Measurements from ENCODE around the gene KCTD20. TPM values are rescaled to one million over a fixed set of nuclear protein-coding genes. Genes with fewer than 3 reads are reported as not detected.
"Not testable (repeated sequence)": the region's sequence is repeated elsewhere in the genome, so short reads cannot be mapped to it uniquely, and the experiment has no call there.

Gene KCTD20
- 21.9 TPM for total RNA-seq
- long read RNA-seq, full-length matches to known transcripts: 19 of 30 reads
- long read RNA-seq, partial matches to known transcripts: 2 of 30 reads
- long read RNA-seq, other reads (novel, unspliced or antisense): 9 of 30 reads

- peak; percentile 94 for DNase-seq
- peak; percentile 92 for ATAC-seq
- intact Hi-C loops (cut with micrococcal nuclease): no loop called here
Observed at GRCh38 chr6:36442671-36443470, at the start of gene KCTD20, which contains the start of gene PXT1. Gene KCTD20, plus strand, starts transcription at chr6:36443000. Its CDS starts 27,098 bp downstream, at chr6:36470098. Gene PXT1, minus strand, starts transcription at chr6:36442854. Its CDS starts 16,772 bp downstream, at chr6:36426082.

GRCh38 chr6:36399970-36400369 lies 42.8 kb upstream of the KCTD20 start:
- ATAC-seq (no peak), DNase-seq (no peak)
- intact Hi-C loops (cut with micrococcal nuclease): no loop called here

- intact Hi-C loops (cut with micrococcal nuclease): no loop called here
Observed at GRCh38 chr6:36402481-36402880, 40.3 kb upstream of the KCTD20 start.

GRCh38 chr6:36404164-36404563 lies 38.6 kb upstream of the KCTD20 start:
- intact Hi-C loops (cut with micrococcal nuclease): no loop called here
- ATAC-seq (no peak), DNase-seq (no peak)

More at GRCh38 chr6:36402481-36402880, 40.3 kb upstream of the KCTD20 start:
- DNase-seq: no peak
- no peak for ATAC-seq

- ATAC-seq; DNase-seq; intact Hi-C loops (cut with micrococcal nuclease): not testable (repeated sequence)
Observed at GRCh38 chr6:36409718-36410117, 33.1 kb upstream of the KCTD20 start.

- ATAC-seq: no peak
- intact Hi-C loops (cut with micrococcal nuclease): no loop called here
Observed at GRCh38 chr6:36413489-36414480, 29.0 kb upstream of the KCTD20 start.

GRCh38 chr6:36414481-36414880 lies 28.3 kb upstream of the KCTD20 start:
- no peak for ATAC-seq
- DNase-seq: no peak
- intact Hi-C loops (cut with micrococcal nuclease): no loop called here

More at GRCh38 chr6:36413489-36414480, 29.0 kb upstream of the KCTD20 start:
- DNase-seq: no peak

GRCh38 chr6:36418558-36418957 lies 24.2 kb upstream of the KCTD20 start:
- no peak for ATAC-seq
- intact Hi-C loops (cut with micrococcal nuclease): no loop called here
- no peak for DNase-seq

GRCh38 chr6:36419310-36419709 lies 23.5 kb upstream of the KCTD20 start:
- ATAC-seq (no peak), DNase-seq (no peak)
- intact Hi-C loops (cut with micrococcal nuclease): no loop called here

GRCh38 chr6:36422714-36423100 lies 20.1 kb upstream of the KCTD20 start:
- intact Hi-C loops (cut with micrococcal nuclease): no loop called here
- ATAC-seq (no peak), DNase-seq (no peak)

GRCh38 chr6:36423101-36423824 lies 19.5 kb upstream of the KCTD20 start:
- DNase-seq (peak; percentile 99), ATAC-seq (peak; percentile 100)
- intact Hi-C loops (cut with micrococcal nuclease): no loop called here

- ATAC-seq (no peak), DNase-seq (no peak)
- intact Hi-C loops (cut with micrococcal nuclease): no loop called here
Observed at GRCh38 chr6:36426622-36427021, 16.2 kb upstream of the KCTD20 start.

- intact Hi-C loops (cut with micrococcal nuclease): no loop called here
Observed at GRCh38 chr6:36428911-36429310, 13.9 kb upstream of the KCTD20 start.

GRCh38 chr6:36430351-36430750 lies 12.4 kb upstream of the KCTD20 start:
- intact Hi-C loops (cut with micrococcal nuclease): no loop called here
- no peak for ATAC-seq
- no peak for DNase-seq

More at GRCh38 chr6:36428911-36429310, 13.9 kb upstream of the KCTD20 start:
- ATAC-seq: no peak
- DNase-seq: no peak

- intact Hi-C loops (cut with micrococcal nuclease): no loop called here
- ATAC-seq (no peak), DNase-seq (no peak)
Observed at GRCh38 chr6:36431197-36431596, 11.6 kb upstream of the KCTD20 start.

- intact Hi-C loops (cut with micrococcal nuclease): no loop called here
Observed at GRCh38 chr6:36432151-36432671, 10.6 kb upstream of the KCTD20 start.

GRCh38 chr6:36436466-36436865 lies 6.3 kb upstream of the KCTD20 start:
- ATAC-seq: no peak
- no peak for DNase-seq
- intact Hi-C loops (cut with micrococcal nuclease): no loop called here

More at GRCh38 chr6:36432151-36432671, 10.6 kb upstream of the KCTD20 start:
- no peak for ATAC-seq
- no peak for DNase-seq

- ATAC-seq (peak; percentile 90), DNase-seq (peak; percentile 92)
- intact Hi-C loops (cut with micrococcal nuclease): no loop called here
Observed at GRCh38 chr6:36441307-36441894, 1.4 kb upstream of the KCTD20 start.

Data from left ventricle myocardium superior (tissue), 1 donor.